ENCODE measurements around the gene TGFBR3L.

DNA sequence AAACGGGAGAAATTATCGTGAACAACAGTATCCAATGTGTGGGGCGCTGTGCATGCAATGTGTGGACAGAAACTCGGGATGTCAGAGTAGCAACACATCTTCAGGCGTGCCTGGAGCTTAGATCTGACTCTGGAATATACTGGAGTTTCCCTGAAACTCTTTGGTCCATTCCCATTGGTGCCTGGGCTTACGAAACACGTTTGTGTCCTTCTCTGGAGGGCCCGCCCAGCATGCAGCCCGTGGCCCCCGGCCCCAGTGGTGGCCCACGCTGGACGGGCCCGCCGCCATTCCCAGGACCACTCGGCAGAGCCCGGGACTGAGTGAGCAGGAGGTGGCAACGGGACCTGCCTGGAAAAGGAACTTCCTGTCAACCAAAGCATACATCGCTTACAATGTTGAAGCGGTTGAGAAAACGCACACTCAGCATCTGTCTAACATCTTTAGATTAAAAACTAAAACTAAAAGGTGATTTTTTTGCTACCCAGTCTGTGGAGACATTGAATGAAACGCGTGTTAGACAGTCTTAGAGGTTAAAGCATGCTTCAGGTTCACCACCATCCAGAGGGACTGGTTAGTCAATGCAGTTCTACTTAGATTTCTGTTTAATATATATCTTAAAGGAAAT, 48.1 kb downstream of the TGFBR3L start:
- TF ChIP-seq, protein P1, sequence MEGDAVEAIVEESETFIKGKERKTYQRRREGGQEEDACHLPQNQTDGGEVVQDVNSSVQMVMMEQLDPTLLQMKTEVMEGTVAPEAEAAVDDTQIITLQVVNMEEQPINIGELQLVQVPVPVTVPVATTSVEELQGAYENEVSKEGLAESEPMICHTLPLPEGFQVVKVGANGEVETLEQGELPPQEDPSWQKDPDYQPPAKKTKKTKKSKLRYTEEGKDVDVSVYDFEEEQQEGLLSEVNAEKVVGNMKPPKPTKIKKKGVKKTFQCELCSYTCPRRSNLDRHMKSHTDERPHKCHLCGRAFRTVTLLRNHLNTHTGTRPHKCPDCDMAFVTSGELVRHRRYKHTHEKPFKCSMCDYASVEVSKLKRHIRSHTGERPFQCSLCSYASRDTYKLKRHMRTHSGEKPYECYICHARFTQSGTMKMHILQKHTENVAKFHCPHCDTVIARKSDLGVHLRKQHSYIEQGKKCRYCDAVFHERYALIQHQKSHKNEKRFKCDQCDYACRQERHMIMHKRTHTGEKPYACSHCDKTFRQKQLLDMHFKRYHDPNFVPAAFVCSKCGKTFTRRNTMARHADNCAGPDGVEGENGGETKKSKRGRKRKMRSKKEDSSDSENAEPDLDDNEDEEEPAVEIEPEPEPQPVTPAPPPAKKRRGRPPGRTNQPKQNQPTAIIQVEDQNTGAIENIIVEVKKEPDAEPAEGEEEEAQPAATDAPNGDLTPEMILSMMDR (conservative IDR thresholded peaks at IDR 0.05), result no peak
- no peak for TF ChIP-seq ZFX (IDR thresholded peaks at IDR 0.05)

Data from C4-2B (cell line).